Measurements from ENCODE around the gene OR5AK2. TPM values are rescaled to one million over a fixed set of nuclear protein-coding genes. Genes with fewer than 3 reads are reported as not detected.

OR5AK2 gene
- total RNA-seq, 2 donors from 2014 or later = not detected

Other genes starting within 250 kb of the OR5AK2 start
- gene OR9G4, start 240.2 kb upstream of the OR5AK2 start, total RNA-seq = not detected
- not detected for gene LRRC55, start 193.0 kb downstream of the OR5AK2 start, total RNA-seq
- gene APLNR, start 248.3 kb downstream of the OR5AK2 start, total RNA-seq = not detected